ENCODE results near the gene RNF217.
"Not testable (repeated sequence)": the region's sequence is repeated elsewhere in the genome, so short reads cannot be mapped to it uniquely, and the experiment has no call there.

Gene RNF217

GRCh38 chr6:124961777-124962638 lies at the start of gene RNF217:
TSS of gene RNF217 (plus strand) at chr6:124962437. CDS start at chr6:124962545, 108 bp downstream.
- no peak for FAIRE-seq

- no peak for FAIRE-seq
These were observed 49.2 kb upstream of the RNF217 start for GRCh38 chr6:124913056-124913455.

GRCh38 chr6:124917769-124918168 lies 44.5 kb upstream of the RNF217 start:
- FAIRE-seq: no peak

GRCh38 chr6:124919703-124920102 lies 42.5 kb upstream of the RNF217 start:
- FAIRE-seq: not testable (repeated sequence)

GRCh38 chr6:124924333-124924759 lies 37.9 kb upstream of the RNF217 start:
- no peak for FAIRE-seq

GRCh38 chr6:124926435-124926834 lies 35.8 kb upstream of the RNF217 start:
- FAIRE-seq: no peak

- FAIRE-seq: no peak
These were observed 34.4 kb upstream of the RNF217 start for GRCh38 chr6:124927806-124928205.

GRCh38 chr6:124928851-124929250 lies 33.4 kb upstream of the RNF217 start:
- no peak for FAIRE-seq

GRCh38 chr6:124937645-124938044 lies 24.6 kb upstream of the RNF217 start:
- no peak for FAIRE-seq

- FAIRE-seq: no peak
These were observed 21.0 kb upstream of the RNF217 start for GRCh38 chr6:124941259-124941658.

GRCh38 chr6:124943658-124944057 lies 18.6 kb upstream of the RNF217 start:
- no peak for FAIRE-seq

- FAIRE-seq: no peak
These were observed 14.2 kb upstream of the RNF217 start for GRCh38 chr6:124947971-124948451.

- FAIRE-seq: no peak
These were observed 12.5 kb upstream of the RNF217 start for GRCh38 chr6:124949706-124950105.

GRCh38 chr6:124953808-124954207 lies 8.4 kb upstream of the RNF217 start:
- FAIRE-seq: peak; percentile 60

- no peak for FAIRE-seq
These were observed 7.0 kb upstream of the RNF217 start for GRCh38 chr6:124955108-124955856.

GRCh38 chr6:124956018-124956417 lies 6.2 kb upstream of the RNF217 start:
- no peak for FAIRE-seq

- FAIRE-seq: no peak
These were observed 4.1 kb upstream of the RNF217 start for GRCh38 chr6:124958149-124958548.

GRCh38 chr6:124958759-124959354 lies 3.4 kb upstream of the RNF217 start:
- FAIRE-seq: no peak

GRCh38 chr6:124960757-124961463 lies 1.3 kb upstream of the RNF217 start:
- FAIRE-seq: no peak

GRCh38 chr6:124961464-124961776 lies 817 bp upstream of the RNF217 start:
- no peak for FAIRE-seq

GRCh38 chr6:124962639-124963415 lies 590 bp downstream of the RNF217 start:
- FAIRE-seq: no peak

GRCh38 chr6:124963416-124963785 lies 1.2 kb downstream of the RNF217 start:
- FAIRE-seq: no peak
